ENCODE measurements around the gene RSAD2. TPM values are rescaled to one million over a fixed set of nuclear protein-coding genes. Genes with fewer than 3 reads are reported as not detected.

Gene RSAD2
- total RNA-seq, 1 experiment from 2014 or later, result not detected

- Mint-ChIP-seq H3K36me3 (peaks cover 3% of the 10 kb centered on the region; the same call in 1 of the 2 replicates), H3K9me3 (peaks cover 38% of the 10 kb centered on the region), H3K27ac (no peak overlapping the region), H3K4me3 (no peak overlapping the region), H3K4me1 (no peaks in the 10 kb centered on the region), H3K27me3 (ENCODE audit: low read depth) (peaks cover 20% of the 10 kb centered on the region)
- DNase-seq (ENCODE audit: low spot score), result no peak
- POLR2A ChIA-PET, result no interaction called here
- TF ChIP-seq PRDM15 (CRISPR knock-in tag; IDR thresholded peaks at IDR 0.05), result no peak
- no peak for TF ChIP-seq ZNF121 (CRISPR knock-in tag; IDR thresholded peaks at IDR 0.05)
- no peak for TF ChIP-seq NFE2L1 (CRISPR knock-in tag; IDR thresholded peaks at IDR 0.05)
- CTCF ChIA-PET, result interaction anchor here (1.2 kb wide), 1 partner anchor 9 kb away, joined by 3 read pairs; no protein-coding TSS in a partner anchor
- no peak for ATAC-seq
These were observed 28.7 kb downstream of the RSAD2 start for GRCh38 chr2:6906165-6906741.

GRCh38 chr2:6908291-6908690 lies 30.7 kb downstream of the RSAD2 start:
- Mint-ChIP-seq H3K27ac (no peak overlapping the region), H3K4me3 (no peak overlapping the region), H3K36me3 (no peaks in the 10 kb centered on the region), H3K27me3 (ENCODE audit: low read depth) (peaks cover 7% of the 10 kb centered on the region), H3K4me1 (no peaks in the 10 kb centered on the region), H3K9me3 (peaks cover 19% of the 10 kb centered on the region)
- ATAC-seq (no peak), DNase-seq (ENCODE audit: low spot score) (no peak)
- ChIA-PET POLR2A (no interaction called here), CTCF (no interaction called here)
- TF ChIP-seq AFF4 (CRISPR knock-in tag; IDR thresholded peaks at IDR 0.05; ENCODE audit: borderline replicate concordance), result no peak
- no peak for TF ChIP-seq MAX (CRISPR knock-in tag; IDR thresholded peaks at IDR 0.05)
- no peak for TF ChIP-seq ATF6 (CRISPR knock-in tag; IDR thresholded peaks at IDR 0.05)
- no peak for TF ChIP-seq ZNF317 (CRISPR knock-in tag; IDR thresholded peaks at IDR 0.05; ENCODE audit: borderline replicate concordance, low read depth)
- TF ChIP-seq ZNF219 (CRISPR knock-in tag; IDR thresholded peaks at IDR 0.05; ENCODE audit: borderline replicate concordance), result no peak
- no peak for TF ChIP-seq ZNF423 (CRISPR knock-in tag; IDR thresholded peaks at IDR 0.05)
- TF ChIP-seq ZNF232 (CRISPR knock-in tag; IDR thresholded peaks at IDR 0.05), result no peak
- TF ChIP-seq MXD4 (CRISPR knock-in tag; IDR thresholded peaks at IDR 0.05; ENCODE audit: borderline replicate concordance), result no peak
- no peak for TF ChIP-seq CTCF (IDR thresholded peaks at IDR 0.05)
- TF ChIP-seq E2F5 (CRISPR knock-in tag; IDR thresholded peaks at IDR 0.05), result no peak
- no peak for TF ChIP-seq ZNF425 (CRISPR knock-in tag; conservative IDR thresholded peaks at IDR 0.05)
- TF ChIP-seq ZNF512 (CRISPR knock-in tag; IDR thresholded peaks at IDR 0.05; ENCODE audit: borderline replicate concordance), result no peak
- no peak for TF ChIP-seq RELA (CRISPR knock-in tag; IDR thresholded peaks at IDR 0.05; ENCODE audit: borderline replicate concordance)
- no peak for TF ChIP-seq FOXP1 (CRISPR knock-in tag; IDR thresholded peaks at IDR 0.05; ENCODE audit: borderline replicate concordance)
- no peak for TF ChIP-seq OVOL2 (CRISPR knock-in tag; IDR thresholded peaks at IDR 0.05; ENCODE audit: borderline replicate concordance)

All from WTC11 (cell line).